Activated naive CD4-positive, alpha-beta T cell treated with anti-CD3 and anti-CD28 coated beads, Interleukin-2, amount 50 U/mL, for 72 hours (primary cell): ENCODE results near the gene IKBIP. TPM values are rescaled to one million over a fixed set of nuclear protein-coding genes. Genes with fewer than 3 reads are reported as not detected.
A peak's percentile ranks its signal among the peaks of the same experiment; 100 is the strongest.

Experiments
- ATAC-seq, 2 donors: fragments of 150-1000 bp; cut with Tn5 transposase; 2 replicates each; pipeline ENCODE4 v1.10.0; 2021; ENCODE audit warnings: mild to moderate bottlenecking in 2 of 2, moderate library complexity in 2 of 2
- DNase-seq, 2 donors: peaks; one replicate each; pipeline ENCODE4 v3.0.0; 2021 to 2022; ENCODE audit warnings: low spot score in 2 of 2
- H3K27ac Mint-ChIP-seq, 2 donors: one replicate each; pipeline ENCODE4 v1.8.0; 2022; ENCODE audit warnings: mild to moderate bottlenecking in 2 of 2, mixed read lengths in 2 of 2
- H3K36me3 Mint-ChIP-seq, 2 donors: one replicate each; pipeline ENCODE4 v1.8.0; 2022; ENCODE audit warnings: mixed read lengths in 2 of 2
- H3K9me3 Mint-ChIP-seq, 2 donors: one replicate each; pipeline ENCODE4 v1.8.0; 2022; ENCODE audit warnings: mixed read lengths in 2 of 2
- total RNA-seq, 2 donors: library from RNA; stranded (reverse); gene quantifications; one replicate each; pipeline ENCODE4 v1.2.3, GENCODE V29; 2022

The IKBIP gene
- total RNA-seq: 10 to 100 TPM; 12.8 to 28.2 TPM

- peak; percentile 97 to 99 for DNase-seq
- Mint-ChIP-seq H3K27ac (peak within 1 kb of the TSS; percentile 69 to 96), H3K36me3 (peaks cover 6 to 27% of the 10 kb centered on the region in 2 donors), H3K9me3 (no peaks in the 10 kb centered on the region)
- ATAC-seq: peak; percentile 88 to 93
These were observed at the start of gene IKBIP, which contains the start of gene APAF1 for GRCh38 chr12:98644712-98645571. IKBIP (minus strand) TSS chr12:98644788; CDS start chr12:98644701, 87 bp downstream. APAF1 (plus strand) TSS chr12:98645290; CDS start chr12:98648360, 3,070 bp downstream.

- Mint-ChIP-seq H3K27ac (peak overlapping the region in 1 of 2 donors; percentile 73), H3K9me3 (no peaks in the 10 kb centered on the region), H3K36me3 (peaks cover 0 to 16% of the 10 kb centered on the region in 2 donors)
- ATAC-seq: no peak
- no peak for DNase-seq
These were observed 46.8 kb upstream of the IKBIP start for GRCh38 chr12:98691351-98691750.

GRCh38 chr12:98686603-98687002, 42.0 kb upstream of the IKBIP start:
- ATAC-seq: no peak

GRCh38 chr12:98684199-98684598, 39.6 kb upstream of the IKBIP start:
- DNase-seq (no peak), ATAC-seq (no peak)
- Mint-ChIP-seq H3K36me3 (peaks cover 6 to 10% of the 10 kb centered on the region in 2 donors), H3K9me3 (no peaks in the 10 kb centered on the region), H3K27ac (no peak overlapping the region)

More at GRCh38 chr12:98686603-98687002, 42.0 kb upstream of the IKBIP start:
- H3K36me3 Mint-ChIP-seq: peaks cover 10 to 12% of the 10 kb centered on the region in 2 donors
- DNase-seq: no peak
- H3K9me3 Mint-ChIP-seq: no peaks in the 10 kb centered on the region
- no peak overlapping the region for H3K27ac Mint-ChIP-seq

GRCh38 chr12:98679611-98680005, 35.0 kb upstream of the IKBIP start:
- Mint-ChIP-seq H3K27ac (no peak overlapping the region), H3K9me3 (no peaks in the 10 kb centered on the region), H3K36me3 (peaks cover 0 to 10% of the 10 kb centered on the region in 2 donors)
- DNase-seq: no peak
- ATAC-seq: no peak

GRCh38 chr12:98678946-98679610, 34.5 kb upstream of the IKBIP start:
- Mint-ChIP-seq H3K27ac (no peak overlapping the region), H3K36me3 (peaks cover 0 to 10% of the 10 kb centered on the region in 2 donors), H3K9me3 (no peaks in the 10 kb centered on the region)
- no peak for ATAC-seq
- no peak for DNase-seq

- H3K27ac Mint-ChIP-seq: no peak overlapping the region
These were observed 33.8 kb upstream of the IKBIP start for GRCh38 chr12:98678236-98678945.

GRCh38 chr12:98674841-98675240, 30.3 kb upstream of the IKBIP start:
- no peak for ATAC-seq
- no peak for DNase-seq
- no peak overlapping the region for H3K27ac Mint-ChIP-seq
- peaks cover 0 to 11% of the 10 kb centered on the region in 2 donors for H3K36me3 Mint-ChIP-seq
- H3K9me3 Mint-ChIP-seq: no peaks in the 10 kb centered on the region

More at GRCh38 chr12:98678236-98678945, 33.8 kb upstream of the IKBIP start:
- ATAC-seq: no peak
- Mint-ChIP-seq H3K36me3 (peaks cover 0 to 7% of the 10 kb centered on the region in 2 donors), H3K9me3 (no peaks in the 10 kb centered on the region)
- DNase-seq: no peak

GRCh38 chr12:98671459-98671858, 26.9 kb upstream of the IKBIP start:
- DNase-seq (no peak), ATAC-seq (no peak)
- Mint-ChIP-seq H3K27ac (no peak overlapping the region), H3K36me3 (peaks cover 6 to 13% of the 10 kb centered on the region in 2 donors), H3K9me3 (no peaks in the 10 kb centered on the region)

GRCh38 chr12:98669751-98670150, 25.2 kb upstream of the IKBIP start:
- Mint-ChIP-seq H3K27ac (no peak overlapping the region), H3K36me3 (peaks cover 11 to 13% of the 10 kb centered on the region in 2 donors), H3K9me3 (no peaks in the 10 kb centered on the region)
- ATAC-seq (no peak), DNase-seq (no peak)

GRCh38 chr12:98660521-98660920, 15.9 kb upstream of the IKBIP start:
- peaks cover 0 to 2% of the 10 kb centered on the region in 2 donors for H3K36me3 Mint-ChIP-seq
- H3K27ac Mint-ChIP-seq: no peak overlapping the region
- no peaks in the 10 kb centered on the region for H3K9me3 Mint-ChIP-seq
- DNase-seq: no peak
- ATAC-seq: no peak

- H3K36me3 Mint-ChIP-seq: no peaks in the 10 kb centered on the region
- ATAC-seq (peak; percentile 95 to 98), DNase-seq (peak in 1 of 2 donors; percentile 17)
- H3K9me3 Mint-ChIP-seq: no peaks in the 10 kb centered on the region
- H3K27ac Mint-ChIP-seq: peak overlapping the region; percentile 0 to 64
These were observed 11.9 kb upstream of the IKBIP start for GRCh38 chr12:98656289-98657101.

GRCh38 chr12:98653866-98654493, 9.4 kb upstream of the IKBIP start:
- Mint-ChIP-seq H3K36me3 (peaks cover 0 to 7% of the 10 kb centered on the region in 2 donors), H3K27ac (no peak overlapping the region), H3K9me3 (no peaks in the 10 kb centered on the region)
- DNase-seq (no peak), ATAC-seq (no peak)

- DNase-seq (no peak), ATAC-seq (no peak)
- H3K27ac Mint-ChIP-seq: no peak overlapping the region
- no peaks in the 10 kb centered on the region for H3K9me3 Mint-ChIP-seq
- peaks cover 0 to 11% of the 10 kb centered on the region in 2 donors for H3K36me3 Mint-ChIP-seq
These were observed 6.7 kb upstream of the IKBIP start for GRCh38 chr12:98651328-98651727.

GRCh38 chr12:98646294-98647090, 1.9 kb upstream of the IKBIP start:
- ATAC-seq (no peak), DNase-seq (no peak)
- Mint-ChIP-seq H3K9me3 (no peaks in the 10 kb centered on the region), H3K36me3 (peaks cover 6 to 27% of the 10 kb centered on the region in 2 donors), H3K27ac (peak overlapping the region; percentile 1 to 69)
